ELF-1 (cell line): ENCODE data around the gene ADAP2.
"Not testable (repeated sequence)": the region's sequence is repeated elsewhere in the genome, so short reads cannot be mapped to it uniquely, and the experiment has no call there.

Experiments
- DNase-seq: peaks from one replicate; pipeline ENCODE4 v3.0.0-alpha.2; 2016; ENCODE audit warnings: low read depth, low spot score

The ADAP2 gene, protein sequence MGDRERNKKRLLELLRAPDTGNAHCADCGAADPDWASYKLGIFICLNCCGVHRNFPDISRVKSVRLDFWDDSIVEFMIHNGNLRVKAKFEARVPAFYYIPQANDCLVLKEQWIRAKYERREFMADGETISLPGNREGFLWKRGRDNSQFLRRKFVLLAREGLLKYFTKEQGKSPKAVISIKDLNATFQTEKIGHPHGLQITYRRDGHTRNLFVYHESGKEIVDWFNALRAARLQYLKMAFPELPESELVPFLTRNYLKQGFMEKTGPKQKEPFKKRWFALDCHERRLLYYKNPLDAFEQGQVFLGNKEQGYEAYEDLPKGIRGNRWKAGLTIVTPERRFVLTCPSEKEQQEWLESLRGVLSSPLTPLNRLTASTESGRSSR

GRCh38 chr17:30921544-30922196, at the start of gene ADAP2:
TSS of gene ADAP2 (plus strand) at chr17:30921945. CDS start at chr17:30922015, 70 bp downstream.
- peak; percentile 30 for DNase-seq

DNA sequence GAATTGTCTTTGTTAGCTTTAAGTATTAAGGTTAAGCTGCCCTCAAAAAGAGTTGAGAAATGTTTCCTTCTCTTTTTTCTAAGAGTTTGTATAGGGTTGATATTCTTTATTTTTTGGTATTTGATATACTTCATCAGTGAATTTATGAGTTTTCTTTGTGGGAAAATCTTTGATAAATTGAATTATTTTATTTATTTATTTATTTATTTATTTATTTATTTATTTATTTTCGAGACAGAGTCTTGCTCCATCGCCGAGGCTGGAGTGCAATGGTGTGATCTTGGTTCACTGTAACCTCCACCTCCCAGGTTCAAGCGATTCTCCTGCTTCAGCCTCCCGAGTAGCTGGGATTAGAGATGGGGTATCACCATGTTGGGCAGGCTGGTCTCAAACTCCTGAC, 35.6 kb upstream of the ADAP2 start:
- no peak for DNase-seq

DNA sequence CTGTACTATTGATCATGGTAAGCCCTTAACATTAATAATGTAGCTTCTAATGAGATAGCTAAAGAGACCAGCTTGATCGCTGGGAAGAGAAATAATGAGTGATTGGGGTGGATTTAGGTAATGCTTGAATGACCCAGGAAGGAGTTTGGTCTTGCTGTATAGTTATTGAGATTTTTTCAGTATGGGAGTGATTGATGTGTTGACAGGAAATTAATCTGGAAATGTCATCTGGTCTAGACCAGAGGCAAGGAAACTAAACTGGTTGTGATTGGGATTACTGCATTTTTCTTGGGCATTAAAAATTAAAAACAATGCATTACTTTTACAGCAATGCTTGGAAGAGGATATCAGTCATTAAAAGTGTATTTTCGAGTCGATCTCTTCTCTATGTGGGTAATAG, 27.5 kb upstream of the ADAP2 start:
- no peak for DNase-seq

- DNase-seq, result no peak
Observed at GRCh38 chr17:30897311-30897710, 24.4 kb upstream of the ADAP2 start.

- peak; percentile 61 for DNase-seq
Observed at GRCh38 chr17:30905742-30906100, 16.0 kb upstream of the ADAP2 start.

DNA sequence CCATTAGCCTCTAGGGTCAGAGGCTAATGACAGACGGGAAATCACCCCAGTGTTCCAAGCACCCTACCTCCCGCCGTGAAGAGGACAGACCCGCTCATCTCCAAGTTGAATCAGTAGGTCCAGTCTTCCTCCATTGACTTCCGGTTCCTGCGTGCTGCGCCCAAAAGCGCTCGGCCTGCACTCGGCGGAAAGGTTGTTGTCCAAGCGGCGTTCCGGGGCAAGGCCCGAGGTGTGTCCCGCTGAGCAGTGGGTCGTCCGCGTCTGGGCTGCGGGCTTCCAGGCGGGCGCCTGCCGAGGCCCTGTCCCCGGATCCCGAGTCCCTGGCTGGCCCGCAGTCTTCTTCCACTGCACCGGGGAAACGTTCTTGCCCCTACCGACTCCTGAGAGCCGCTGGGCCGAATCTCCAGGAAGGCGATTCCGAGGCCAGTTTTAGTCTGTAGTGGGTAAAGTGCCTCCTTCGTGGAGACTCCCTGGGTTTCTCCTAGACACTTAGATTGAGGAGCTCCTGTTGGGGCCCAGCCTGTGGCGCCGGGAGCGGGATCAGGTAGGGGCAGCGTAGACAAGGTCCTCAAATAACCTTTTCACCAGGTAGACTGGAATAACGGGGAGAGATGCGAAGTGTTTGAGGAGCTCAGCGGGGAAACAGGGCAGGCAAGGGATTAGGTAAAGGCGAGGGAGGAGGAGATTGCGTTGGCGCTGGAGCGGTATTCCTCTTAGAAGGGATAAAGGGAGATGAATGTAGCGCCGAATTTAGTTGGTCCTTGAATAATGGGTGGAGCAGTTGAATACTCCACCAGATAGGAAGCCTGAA, 15.4 kb upstream of the ADAP2 start, which contains the start of gene TEFM:
TSS of gene TEFM (minus strand) at position 138 of the 811 bp plus-strand sequence. CDS start at position 98, 40 bp downstream.
- peak; percentile 95 for DNase-seq

DNA sequence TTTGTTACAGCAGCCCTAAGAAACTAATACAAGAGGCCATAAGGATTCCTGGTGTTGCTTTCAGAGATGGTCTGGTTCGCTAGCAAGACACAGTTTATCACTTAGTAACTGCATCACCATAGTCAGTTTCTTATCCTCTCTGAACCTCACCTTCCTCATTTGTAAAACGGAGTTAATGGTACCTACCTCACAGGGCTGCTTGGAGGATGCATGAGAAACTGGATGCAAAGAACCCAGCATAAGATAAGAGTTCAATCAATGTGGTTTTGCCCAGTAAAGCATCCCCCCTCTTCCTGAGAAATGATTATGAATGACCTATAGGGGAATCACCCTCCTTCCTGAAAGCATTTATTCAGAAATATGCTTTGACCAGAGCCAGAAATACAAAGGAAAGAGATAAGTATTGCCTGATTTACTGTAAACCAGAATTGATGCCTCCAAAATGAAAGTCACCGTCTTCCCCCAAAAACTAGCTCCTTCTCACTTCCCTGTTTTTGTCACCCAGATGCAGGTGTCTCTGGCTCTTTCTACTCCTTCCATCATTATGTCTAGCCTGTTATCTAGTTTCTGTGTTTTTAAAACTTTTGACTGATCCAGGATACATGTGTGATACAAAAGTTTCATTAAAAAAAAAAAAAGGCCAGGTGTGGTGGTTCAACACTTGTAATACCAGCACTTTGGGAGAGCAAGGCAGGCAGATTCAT, 12.9 kb upstream of the ADAP2 start:
- DNase-seq, result no peak

GRCh38 chr17:30910151-30910550, 11.6 kb upstream of the ADAP2 start:
- not testable (repeated sequence) for DNase-seq

- no peak for DNase-seq
Observed at GRCh38 chr17:30913955-30914354, 7.8 kb upstream of the ADAP2 start.

GRCh38 chr17:30915833-30916611, 5.7 kb upstream of the ADAP2 start:
- DNase-seq, result no peak

DNA sequence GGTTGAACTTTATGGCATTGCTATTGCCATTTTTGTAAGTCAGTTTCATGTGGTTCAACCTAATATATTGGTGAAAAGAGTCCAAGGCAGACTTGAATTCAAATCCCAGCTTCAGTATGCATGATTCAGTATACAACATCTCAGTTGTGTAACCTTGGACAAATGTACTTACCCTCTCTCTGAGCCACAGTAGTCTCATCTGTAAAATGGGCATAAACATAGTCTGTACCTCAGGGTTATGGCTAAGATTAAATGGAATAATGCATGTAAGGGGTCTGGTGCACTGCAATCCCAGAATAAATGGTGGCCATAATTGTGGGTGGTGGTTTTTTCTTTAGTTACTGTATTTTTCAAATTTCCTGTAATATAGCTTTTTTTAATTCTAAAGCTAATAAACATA, 4.7 kb upstream of the ADAP2 start:
- no peak for DNase-seq

DNA sequence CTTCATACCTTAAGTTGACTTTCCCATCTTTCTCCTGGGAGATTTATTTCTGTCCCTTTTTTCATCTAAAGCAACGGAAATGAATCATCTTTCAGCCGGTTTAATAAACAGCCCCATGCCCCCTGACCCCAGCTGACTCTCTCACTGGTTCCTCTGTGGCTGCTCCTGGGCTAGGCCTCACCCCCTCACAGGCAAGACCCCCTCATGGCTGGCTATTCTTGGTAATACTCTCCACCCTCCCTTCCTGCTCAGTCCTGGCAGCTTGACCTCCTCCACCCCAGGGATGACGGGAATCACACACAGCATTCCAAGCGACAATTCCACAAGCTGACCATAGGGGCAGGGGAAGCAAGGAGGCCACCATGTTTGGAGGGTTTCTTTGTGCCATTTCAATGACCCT, 1.5 kb upstream of the ADAP2 start:
- DNase-seq, result peak; percentile 36

- DNase-seq, result no peak
Observed at GRCh38 chr17:30920683-30921543, 832 bp upstream of the ADAP2 start.

DNA sequence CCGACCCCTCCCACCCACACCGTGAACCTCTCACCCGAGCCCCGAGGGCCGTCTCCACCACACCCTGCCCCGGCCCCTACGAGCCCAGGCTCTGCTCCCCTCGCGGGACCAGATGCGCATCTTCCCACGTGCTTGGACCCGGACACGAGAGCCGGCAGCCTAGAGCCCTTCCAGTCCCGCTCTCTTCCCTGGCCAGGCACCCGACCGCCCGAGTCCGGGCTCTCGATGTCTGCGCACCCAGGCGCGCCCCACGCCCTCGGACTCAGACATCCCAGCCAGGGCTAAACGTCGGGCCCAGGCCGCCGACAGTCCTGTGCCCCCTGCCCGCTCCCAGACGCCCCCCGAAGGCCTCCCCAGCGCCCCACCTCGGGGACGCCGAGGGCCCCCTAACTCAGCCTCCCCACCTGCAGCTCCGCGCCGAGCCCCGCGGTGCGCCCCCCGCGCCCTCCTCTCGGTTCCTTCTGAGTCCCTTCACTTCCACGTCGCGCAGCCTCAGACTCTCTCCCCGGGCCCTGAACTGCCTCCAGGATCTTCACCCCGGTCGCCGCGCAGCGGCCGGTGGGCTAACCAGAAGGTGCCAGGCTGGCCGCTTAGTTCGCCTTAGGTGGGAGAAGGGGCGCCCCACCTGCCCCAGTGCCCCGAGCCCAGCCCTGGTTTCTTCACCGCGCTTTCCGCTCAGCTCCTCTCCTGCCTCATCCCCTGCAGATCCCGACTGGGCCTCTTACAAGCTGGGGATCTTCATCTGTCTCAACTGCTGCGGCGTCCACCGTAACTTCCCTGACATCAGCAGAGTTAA, 688 bp downstream of the ADAP2 start:
- peak; percentile 18 for DNase-seq

DNA sequence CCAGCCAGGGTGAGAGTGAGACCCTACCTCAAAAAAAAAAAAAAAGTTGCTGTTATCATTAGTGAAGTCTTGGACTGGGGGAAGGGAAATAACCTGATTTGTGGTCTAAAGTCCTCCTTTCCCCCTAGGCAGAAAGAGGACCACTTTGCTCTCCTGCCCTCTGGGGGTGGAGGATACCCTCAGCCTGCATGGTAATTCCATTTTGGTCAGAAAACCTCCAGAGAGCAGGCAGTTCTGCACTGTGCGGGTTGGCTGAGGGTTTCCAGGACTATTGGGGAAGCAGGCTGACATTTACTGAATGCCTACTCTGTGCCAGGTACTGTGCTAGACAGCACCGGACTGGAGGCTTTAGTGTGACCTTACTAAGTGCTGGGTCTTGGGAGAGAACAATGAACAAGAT, 2.6 kb downstream of the ADAP2 start:
- peak; percentile 12 for DNase-seq

DNA sequence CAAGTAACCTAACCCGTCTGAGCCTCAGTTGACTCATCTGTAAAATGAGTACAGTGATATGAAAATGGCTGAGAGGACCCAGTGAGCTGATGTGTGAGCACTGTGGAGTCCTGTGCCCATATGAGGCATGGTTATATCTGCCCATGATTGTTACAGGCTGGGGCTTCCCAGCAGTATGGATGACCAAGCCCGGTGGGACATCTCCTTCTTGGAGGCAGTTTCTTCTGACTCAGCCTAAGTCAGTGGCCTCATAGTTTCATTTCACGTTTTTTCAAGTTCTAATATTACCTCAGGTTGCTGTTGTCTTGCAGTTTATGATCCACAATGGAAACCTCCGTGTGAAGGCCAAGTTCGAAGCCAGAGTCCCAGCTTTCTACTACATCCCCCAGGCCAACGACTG, 4.8 kb downstream of the ADAP2 start:
- no peak for DNase-seq

DNA sequence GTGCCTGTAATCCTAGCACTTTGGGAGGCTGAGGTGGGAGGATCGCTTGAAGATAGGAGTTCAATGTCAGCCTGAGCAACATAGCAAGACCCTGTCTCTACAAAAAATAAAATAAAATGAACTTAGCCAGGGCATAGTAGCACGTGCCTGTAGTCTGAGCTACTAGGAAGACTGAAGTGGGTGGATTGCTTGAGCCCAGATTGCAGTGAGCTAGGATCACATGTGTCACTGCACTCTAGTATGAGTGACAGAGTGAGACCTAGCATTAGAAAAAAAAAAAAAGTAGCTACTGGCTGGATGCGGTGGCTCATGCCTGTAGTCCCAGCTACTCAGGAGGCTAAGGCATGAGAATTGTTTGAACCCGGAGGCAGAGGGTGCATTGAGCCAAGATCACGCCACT, 6.0 kb downstream of the ADAP2 start:
- DNase-seq, result no peak

DNA sequence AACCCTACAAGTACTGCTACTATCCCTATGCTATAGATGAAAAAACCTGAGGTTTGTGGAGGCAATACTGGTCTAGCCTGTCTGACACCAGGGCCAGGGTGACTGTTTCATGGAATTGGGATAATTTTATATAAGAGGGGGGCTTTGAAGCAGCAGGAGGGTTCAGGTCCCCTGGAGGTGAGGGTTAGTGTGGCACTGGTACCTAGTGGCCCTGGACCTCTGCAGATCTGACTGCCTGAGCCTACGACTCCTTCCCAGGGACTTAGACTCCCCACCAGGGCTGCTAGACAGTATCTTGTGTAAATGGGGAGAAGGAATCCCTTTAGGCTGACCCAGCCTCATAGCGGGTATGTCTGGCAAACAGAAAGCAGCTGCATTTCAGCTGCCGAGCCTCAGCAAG, 6.8 kb downstream of the ADAP2 start:
- DNase-seq, result no peak

GRCh38 chr17:30929081-30929633, 7.4 kb downstream of the ADAP2 start:
- DNase-seq, result no peak
